Retinal pigment epithelial cell (primary cell): ENCODE results near the gene NKAIN2.
"Not testable (repeated sequence)": the region's sequence is repeated elsewhere in the genome, so short reads cannot be mapped to it uniquely, and the experiment has no call there.

Experiments used
- DNase-seq: peaks from one replicate; pipeline ENCODE4 v3.0.0-alpha.2; 2010; ENCODE audit warnings: low read depth
- H3K4me3 ChIP-seq: 2 replicates; pipeline ENCODE4 v1.5.1; 2011; ENCODE audit warnings: mild to moderate bottlenecking, low read length, control low read depth, moderate library complexity
- CTCF ChIP-seq: conservative IDR thresholded peaks from 2 replicates; pipeline ENCODE4 v1.5.1; 2011; ENCODE audit warnings: low read depth, low read length, control low read depth, inconsistent platforms

NKAIN2 gene

GRCh38 chr6:123909989-123910388 is 106.3 kb downstream of the NKAIN2 start:
- no peak overlapping the region for H3K4me3 ChIP-seq
- DNase-seq: no peak
- TF ChIP-seq CTCF: no peak

GRCh38 chr6:123913863-123914262 is 110.2 kb downstream of the NKAIN2 start:
- no peak overlapping the region for H3K4me3 ChIP-seq
- no peak for DNase-seq
- TF ChIP-seq CTCF: no peak

GRCh38 chr6:123923379-123923778 is 119.7 kb downstream of the NKAIN2 start:
- not testable (repeated sequence) for DNase-seq, H3K4me3 ChIP-seq

GRCh38 chr6:123925350-123925749 is 121.7 kb downstream of the NKAIN2 start:
- no peak overlapping the region for H3K4me3 ChIP-seq
- TF ChIP-seq CTCF: no peak
- no peak for DNase-seq

GRCh38 chr6:123925842-123926399 is 122.3 kb downstream of the NKAIN2 start:
- no peak for DNase-seq
- no peak for TF ChIP-seq CTCF
- H3K4me3 ChIP-seq: no peak overlapping the region

GRCh38 chr6:123928529-123928928 is 124.9 kb downstream of the NKAIN2 start:
- TF ChIP-seq CTCF: no peak
- H3K4me3 ChIP-seq: no peak overlapping the region
- DNase-seq: no peak

- no peak for TF ChIP-seq CTCF
- no peak overlapping the region for H3K4me3 ChIP-seq
- DNase-seq: no peak
Measured at GRCh38 chr6:123931928-123932327, 128.3 kb downstream of the NKAIN2 start.

- DNase-seq: no peak
- no peak for TF ChIP-seq CTCF
- no peak overlapping the region for H3K4me3 ChIP-seq
Measured at GRCh38 chr6:123940551-123940950, 136.9 kb downstream of the NKAIN2 start.
